Chondrocyte (in vitro differentiated cells): Measurements from ENCODE around the gene METTL13. TPM values are rescaled to one million over a fixed set of nuclear protein-coding genes. Genes with fewer than 3 reads are reported as not detected.

ENCODE experiments used
- DNase-seq: peaks from one replicate; pipeline ENCODE4 v3.0.0; 2021; ENCODE audit warnings: mixed read lengths, low spot score
- H3K27ac Mint-ChIP-seq: one replicate; pipeline ENCODE4 v1.8.0; 2021; ENCODE audit warnings: mild to moderate bottlenecking, moderate library complexity, mixed read lengths; ENCODE audit not compliant: unreplicated experiment
- H3K27me3 Mint-ChIP-seq: 2 replicates; pipeline ENCODE4 v1.8.0; 2021; ENCODE audit warnings: low read depth, mixed read lengths
- H3K36me3 Mint-ChIP-seq: 2 replicates; pipeline ENCODE4 v1.8.0; 2021; ENCODE audit warnings: low read depth, mixed read lengths
- H3K4me1 Mint-ChIP-seq: 2 replicates; pipeline ENCODE4 v1.8.0; 2021; ENCODE audit warnings: low read depth, mild to moderate bottlenecking, mixed read lengths
- H3K4me3 Mint-ChIP-seq: one replicate; pipeline ENCODE4 v1.8.0; 2021; ENCODE audit warnings: mild to moderate bottlenecking, moderate library complexity, mixed read lengths; ENCODE audit not compliant: unreplicated experiment
- H3K9me3 Mint-ChIP-seq: 2 replicates; pipeline ENCODE4 v1.8.0; 2021; ENCODE audit warnings: low read depth, mixed read lengths
- total RNA-seq: library from RNA; stranded (reverse); gene quantifications from 3 replicates; pipeline ENCODE4 v1.2.1, GENCODE V29; 2021
- TF ChIP-seq, protein P1 (sequence below): fragments of 200-600 bp; sonication (generic); IDR thresholded peaks from 2 replicates; pipeline ENCODE4 v1.5.0; 2021; ENCODE audit warnings: antibody characterized with exemption, mild to moderate bottlenecking, moderate library complexity

METTL13 gene
- total RNA-seq, 1 donor from 2014 or later, result 21.4 TPM

DNA sequence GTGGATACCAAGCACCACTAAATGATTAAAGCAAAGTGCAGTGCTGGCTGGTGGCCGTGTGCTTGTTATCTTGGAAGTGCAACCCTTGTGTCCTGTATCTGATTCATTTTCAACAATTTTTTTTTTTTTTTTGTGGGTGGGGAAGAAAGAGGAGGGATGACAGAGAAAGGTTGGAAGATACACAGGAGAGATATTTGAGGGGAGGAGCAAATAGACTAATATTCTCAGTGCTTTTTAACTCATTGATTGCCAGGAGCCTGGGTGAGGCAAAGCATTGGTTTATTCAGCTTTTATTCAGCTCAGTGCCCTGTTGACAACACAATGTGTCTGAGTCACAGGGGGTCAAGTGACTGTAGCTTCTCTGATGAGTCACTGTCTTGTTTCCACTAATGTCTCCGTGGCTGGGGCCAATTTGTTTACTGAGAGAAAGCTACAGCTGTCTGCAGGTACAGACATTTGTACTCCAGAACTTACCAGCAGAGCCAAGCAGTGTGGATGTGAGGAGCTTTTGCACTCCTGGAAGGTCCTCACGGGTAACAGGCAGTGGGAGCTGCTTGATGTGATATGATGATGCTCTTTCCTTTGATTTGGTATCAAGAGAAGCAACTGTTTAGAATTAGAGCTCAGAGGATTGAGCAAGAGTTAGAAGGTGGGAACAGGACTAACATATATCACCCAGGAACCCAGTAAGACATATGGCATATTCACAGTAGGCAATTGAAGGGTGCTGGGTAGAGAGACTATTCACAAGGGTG lies 36.2 kb downstream of the METTL13 start:
- no peaks in the 10 kb centered on the region for H3K36me3 Mint-ChIP-seq
- no peak for DNase-seq
- peak overlapping the region; percentile 19 for H3K27ac Mint-ChIP-seq
- no peaks in the 10 kb centered on the region for H3K9me3 Mint-ChIP-seq
- H3K4me3 Mint-ChIP-seq, result no peak overlapping the region
- peaks cover 7% of the 10 kb centered on the region for H3K4me1 Mint-ChIP-seq
- TF ChIP-seq, protein P1, sequence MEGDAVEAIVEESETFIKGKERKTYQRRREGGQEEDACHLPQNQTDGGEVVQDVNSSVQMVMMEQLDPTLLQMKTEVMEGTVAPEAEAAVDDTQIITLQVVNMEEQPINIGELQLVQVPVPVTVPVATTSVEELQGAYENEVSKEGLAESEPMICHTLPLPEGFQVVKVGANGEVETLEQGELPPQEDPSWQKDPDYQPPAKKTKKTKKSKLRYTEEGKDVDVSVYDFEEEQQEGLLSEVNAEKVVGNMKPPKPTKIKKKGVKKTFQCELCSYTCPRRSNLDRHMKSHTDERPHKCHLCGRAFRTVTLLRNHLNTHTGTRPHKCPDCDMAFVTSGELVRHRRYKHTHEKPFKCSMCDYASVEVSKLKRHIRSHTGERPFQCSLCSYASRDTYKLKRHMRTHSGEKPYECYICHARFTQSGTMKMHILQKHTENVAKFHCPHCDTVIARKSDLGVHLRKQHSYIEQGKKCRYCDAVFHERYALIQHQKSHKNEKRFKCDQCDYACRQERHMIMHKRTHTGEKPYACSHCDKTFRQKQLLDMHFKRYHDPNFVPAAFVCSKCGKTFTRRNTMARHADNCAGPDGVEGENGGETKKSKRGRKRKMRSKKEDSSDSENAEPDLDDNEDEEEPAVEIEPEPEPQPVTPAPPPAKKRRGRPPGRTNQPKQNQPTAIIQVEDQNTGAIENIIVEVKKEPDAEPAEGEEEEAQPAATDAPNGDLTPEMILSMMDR, result no peak
- H3K27me3 Mint-ChIP-seq, result no peaks in the 10 kb centered on the region

DNA sequence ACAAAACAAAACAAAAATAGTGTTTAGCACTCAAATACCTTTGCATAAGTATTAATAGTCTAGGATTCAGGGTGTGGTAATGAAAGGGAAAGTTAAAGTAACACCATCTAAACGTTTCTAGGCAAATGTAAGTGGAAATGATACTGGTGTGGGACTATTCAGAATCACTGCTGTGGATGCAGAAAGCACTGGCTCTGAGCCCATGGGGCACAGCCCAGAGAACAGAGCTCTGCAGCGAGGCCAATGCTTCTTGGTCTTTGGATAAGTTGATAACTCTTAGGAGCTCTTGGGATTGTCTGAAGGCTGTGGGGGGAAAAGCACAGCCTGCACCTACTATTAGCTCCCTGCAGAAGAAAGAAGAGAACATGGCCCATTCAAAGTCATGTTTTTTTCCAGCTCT lies 38.5 kb downstream of the METTL13 start:
- peaks cover 7% of the 10 kb centered on the region for H3K4me1 Mint-ChIP-seq

DNA sequence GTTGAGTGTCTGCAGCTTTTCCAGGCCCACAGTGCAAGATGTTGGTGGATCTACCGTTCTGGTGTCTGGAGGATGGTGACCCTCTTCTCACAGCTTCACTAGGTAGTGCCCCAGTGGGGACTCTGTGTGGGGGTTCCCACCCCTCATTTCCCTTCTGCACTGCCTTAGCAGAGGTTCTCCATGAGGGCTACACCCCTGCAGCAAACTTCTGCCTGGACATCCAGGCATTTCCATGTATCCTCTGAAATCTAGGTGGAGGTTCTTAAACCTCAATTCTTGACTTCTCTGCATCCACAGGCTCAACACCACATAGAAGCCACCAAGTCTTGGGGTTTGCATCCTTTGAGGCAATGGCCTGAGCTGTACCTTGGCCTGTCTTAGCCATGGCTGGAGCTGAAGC lies 45.5 kb downstream of the METTL13 start:
- peaks cover 19% of the 10 kb centered on the region for H3K9me3 Mint-ChIP-seq
- no peak overlapping the region for H3K27ac Mint-ChIP-seq
- DNase-seq, result no peak
- H3K27me3 Mint-ChIP-seq, result no peaks in the 10 kb centered on the region
- TF ChIP-seq, protein P1, result no peak
- H3K4me1 Mint-ChIP-seq, result no peaks in the 10 kb centered on the region
- H3K4me3 Mint-ChIP-seq, result no peak overlapping the region
- H3K36me3 Mint-ChIP-seq, result peaks cover 5% of the 10 kb centered on the region

More for the DNA sequence above, 38.5 kb downstream of the METTL13 start:
- H3K9me3 Mint-ChIP-seq, result no peaks in the 10 kb centered on the region
- no peak overlapping the region for H3K27ac Mint-ChIP-seq
- H3K36me3 Mint-ChIP-seq, result no peaks in the 10 kb centered on the region
- TF ChIP-seq, protein P1, result no peak
- H3K4me3 Mint-ChIP-seq, result no peak overlapping the region
- no peaks in the 10 kb centered on the region for H3K27me3 Mint-ChIP-seq
- no peak for DNase-seq

DNA sequence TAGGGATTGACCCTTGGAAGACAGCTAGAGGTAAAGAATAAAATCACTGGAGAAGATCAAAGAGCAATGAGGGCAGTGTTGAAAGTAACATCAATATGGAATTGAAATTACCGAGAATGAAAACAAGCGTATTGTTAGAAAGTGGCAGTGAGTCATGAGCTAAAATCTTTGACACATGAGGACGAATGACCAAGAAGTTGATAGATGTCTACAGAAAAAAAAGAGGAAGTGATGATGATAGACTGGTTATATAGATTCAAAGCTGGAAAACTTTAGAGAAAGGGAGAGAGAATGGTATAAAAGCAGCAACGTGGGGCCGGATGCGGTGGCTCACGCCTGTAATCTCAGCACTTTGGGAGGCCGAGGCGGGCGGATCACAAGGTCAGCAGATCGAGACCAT lies 47.3 kb downstream of the METTL13 start:
- Mint-ChIP-seq H3K36me3 (peaks cover 5% of the 10 kb centered on the region), H3K9me3 (peaks cover 19% of the 10 kb centered on the region), H3K27me3 (no peaks in the 10 kb centered on the region)

DNA sequence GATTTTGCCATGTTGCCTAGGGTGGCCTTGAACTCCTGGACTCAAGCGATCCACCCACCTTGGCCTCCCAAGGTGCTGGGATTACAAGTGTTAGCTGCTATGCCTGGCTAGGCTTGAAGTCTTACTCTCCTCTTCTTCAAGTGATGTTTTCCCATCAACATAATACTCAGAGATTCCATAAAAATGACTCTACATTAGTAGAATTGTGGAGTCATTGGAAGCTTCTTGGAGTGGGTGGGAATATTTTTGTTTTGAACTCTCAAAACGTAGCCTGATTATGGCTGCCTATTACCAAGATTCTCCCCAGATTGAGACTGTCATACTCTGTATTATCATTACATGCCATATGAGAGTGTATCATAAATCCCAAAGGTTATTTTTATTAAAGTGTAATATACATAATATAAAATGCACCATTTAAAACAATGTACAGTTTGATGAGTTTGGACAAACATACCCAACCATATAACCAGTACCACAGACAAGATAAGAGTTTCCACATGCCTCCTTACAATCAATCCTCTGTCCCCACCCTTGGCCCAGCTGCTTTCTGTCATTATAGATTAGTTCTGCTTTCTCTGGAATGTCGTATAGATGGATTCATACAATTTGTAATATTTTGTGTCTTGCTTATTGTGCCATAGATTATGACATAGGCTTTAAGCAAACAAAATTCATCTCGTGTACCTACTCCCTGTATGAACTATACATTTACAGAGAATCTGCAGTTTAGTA lies 51.8 kb downstream of the METTL13 start:
- Mint-ChIP-seq H3K36me3 (peaks cover 1% of the 10 kb centered on the region), H3K9me3 (peaks cover 3% of the 10 kb centered on the region), H3K4me1 (no peaks in the 10 kb centered on the region), H3K27ac (no peak overlapping the region), H3K27me3 (no peaks in the 10 kb centered on the region), H3K4me3 (no peak overlapping the region)
- TF ChIP-seq, protein P1, result no peak
- DNase-seq, result no peak

More for the DNA sequence above, 47.3 kb downstream of the METTL13 start:
- no peak for DNase-seq
- Mint-ChIP-seq H3K4me3 (no peak overlapping the region), H3K4me1 (no peaks in the 10 kb centered on the region), H3K27ac (no peak overlapping the region)
- TF ChIP-seq, protein P1, result no peak
